ENCODE results near the gene TBRG4. TPM values are rescaled to one million over a fixed set of nuclear protein-coding genes. Genes with fewer than 3 reads are reported as not detected.

Gene TBRG4
- total RNA-seq, 6 donors from 2014 or later = 24.2 to 92.2 (median 54.6) TPM

- H3K36me3 ChIP-seq = no peaks in the 10 kb centered on the region
- H3K9me3 ChIP-seq = no peaks in the 10 kb centered on the region
- H3K27ac ChIP-seq = no peak overlapping the region
- H3K4me1 ChIP-seq = peaks cover 0 to 17% (median 13%) of the 10 kb centered on the region in 4 donors
- ATAC-seq (ENCODE audit: low FRiP score in 2 of 2) = no peak
- H3K4me3 ChIP-seq = no peak overlapping the region
- no peak for TF ChIP-seq EP300 (IDR thresholded peaks at IDR 0.05)
- TF ChIP-seq POLR2AphosphoS5 (IDR thresholded peaks at IDR 0.05) = no peak
- no peak for TF ChIP-seq CTCF (IDR thresholded peaks at IDR 0.05)
- no peak for TF ChIP-seq POLR2A (IDR thresholded peaks at IDR 0.05)
- DNase-seq = no peak
- WGBS, 2 donors = 72 to 79% methylated on average over 7 of the region's 7 CpGs
- peaks cover 0 to 15% (median 6%) of the 10 kb centered on the region in 4 donors for H3K27me3 ChIP-seq
Observed at GRCh38 chr7:45092100-45092930, 19.2 kb downstream of the TBRG4 start.

GRCh38 chr7:45089341-45089891, 22.1 kb downstream of the TBRG4 start:
- Histone ChIP-seq H3K27ac (peak overlapping the region in 2 of 4 donors; percentile 61 to 71), H3K4me1 (peaks cover 0 to 17% (median 13%) of the 10 kb centered on the region in 4 donors), H3K4me3 (peak overlapping the region; percentile 31 to 68 (median 58)), H3K36me3 (no peaks in the 10 kb centered on the region), H3K9me3 (no peaks in the 10 kb centered on the region), H3K27me3 (peaks cover 0 to 15% (median 6%) of the 10 kb centered on the region in 4 donors)
- no peak for TF ChIP-seq POLR2A (IDR thresholded peaks at IDR 0.05)
- TF ChIP-seq CTCF (IDR thresholded peaks at IDR 0.05) = no peak
- TF ChIP-seq POLR2AphosphoS5 (IDR thresholded peaks at IDR 0.05) = no peak
- TF ChIP-seq EP300 (IDR thresholded peaks at IDR 0.05) = no peak
- 5 to 10% methylated on average over 11 to 22 of the region's 22 CpGs for WGBS, 2 donors
- DNase-seq (peak in 1 of 2 donors; percentile 84), ATAC-seq (ENCODE audit: low FRiP score in 2 of 2) (peak; percentile 16 to 58)

GRCh38 chr7:45088821-45089340, 22.6 kb downstream of the TBRG4 start, which contains the start of gene NACAD:
Gene NACAD (minus strand): TSS chr7:45088969. CDS start chr7:45088894, 75 bp downstream.
- 0 to 4% methylated on average over 6 to 17 of the region's 50 CpGs for WGBS, 2 donors
- H3K27me3 ChIP-seq = peaks cover 0 to 15% (median 6%) of the 10 kb centered on the region in 4 donors
- peaks cover 0 to 17% (median 13%) of the 10 kb centered on the region in 4 donors for H3K4me1 ChIP-seq
- ATAC-seq (ENCODE audit: low FRiP score in 2 of 2) (peak; percentile 35 to 91), DNase-seq (peak in 1 of 2 donors; percentile 92)
- H3K27ac ChIP-seq = peak within 1 kb of the TSS in 3 of 4 donors; percentile 60 to 71 (median 61)
- TF ChIP-seq POLR2AphosphoS5 (IDR thresholded peaks at IDR 0.05) = peak in 1 of 2 donors; percentile 28
- no peak for TF ChIP-seq CTCF (IDR thresholded peaks at IDR 0.05)
- H3K4me3 ChIP-seq = peak within 1 kb of the TSS; percentile 31 to 68 (median 58)
- no peaks in the 10 kb centered on the region for H3K9me3 ChIP-seq
- no peaks in the 10 kb centered on the region for H3K36me3 ChIP-seq

- ATAC-seq (ENCODE audit: low FRiP score in 2 of 2) = peak in 1 of 2 donors; percentile 2
- 43 to 54% methylated on average over 12 to 18 of the region's 29 CpGs for WGBS, 2 donors
Observed at GRCh38 chr7:45088146-45088701, 23.3 kb downstream of the TBRG4 start.

More at GRCh38 chr7:45088146-45088701, 23.3 kb downstream of the TBRG4 start:
- H3K9me3 ChIP-seq = no peaks in the 10 kb centered on the region
- H3K4me3 ChIP-seq = peak overlapping the region; percentile 31 to 68 (median 58)
- no peak for TF ChIP-seq EP300 (IDR thresholded peaks at IDR 0.05)
- TF ChIP-seq POLR2A (IDR thresholded peaks at IDR 0.05) = no peak
- TF ChIP-seq CTCF (IDR thresholded peaks at IDR 0.05) = no peak
- no peak for TF ChIP-seq POLR2AphosphoS5 (IDR thresholded peaks at IDR 0.05)
- H3K27me3 ChIP-seq = peaks cover 0 to 15% (median 6%) of the 10 kb centered on the region in 4 donors
- DNase-seq = no peak
- peaks cover 0 to 17% (median 13%) of the 10 kb centered on the region in 4 donors for H3K4me1 ChIP-seq
- H3K27ac ChIP-seq = peak overlapping the region in 3 of 4 donors; percentile 60 to 71 (median 61)
- H3K36me3 ChIP-seq = no peaks in the 10 kb centered on the region
